ENCODE measurements around the gene ZNRF3.
"Not testable (repeated sequence)": the region's sequence is repeated elsewhere in the genome, so short reads cannot be mapped to it uniquely, and the experiment has no call there.

ZNRF3 gene

DNA sequence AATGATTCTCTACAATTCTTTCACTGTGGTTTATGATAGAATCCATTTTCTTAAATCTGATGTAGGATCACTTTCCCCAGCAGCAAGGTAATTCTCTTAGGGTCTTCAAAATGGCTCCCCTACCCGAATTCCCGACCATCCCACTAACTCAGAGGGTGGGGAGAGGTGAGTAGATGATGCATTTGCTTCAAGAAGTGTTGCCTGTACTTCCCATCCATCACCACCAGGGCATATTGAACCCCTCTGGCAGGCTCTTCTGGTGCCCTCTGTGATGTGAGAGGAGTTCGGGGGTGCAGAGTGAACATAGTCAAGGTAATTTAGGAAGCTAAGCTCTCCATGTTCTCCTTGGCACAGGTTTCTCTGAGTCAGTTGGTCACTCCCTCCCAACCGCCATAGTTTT lies 52.3 kb downstream of the ZNRF3 start:
- DNase-seq: no peak

- DNase-seq: no peak
Measured at GRCh38 chr22:28936200-28936599, 52.8 kb downstream of the ZNRF3 start.

GRCh38 chr22:28937206-28938025 lies 54.0 kb downstream of the ZNRF3 start:
- no peak for DNase-seq

GRCh38 chr22:28938286-28938833 lies 55.0 kb downstream of the ZNRF3 start:
- DNase-seq: no peak

- no peak for DNase-seq
Measured at GRCh38 chr22:28939394-28939793, 56.0 kb downstream of the ZNRF3 start.

DNA sequence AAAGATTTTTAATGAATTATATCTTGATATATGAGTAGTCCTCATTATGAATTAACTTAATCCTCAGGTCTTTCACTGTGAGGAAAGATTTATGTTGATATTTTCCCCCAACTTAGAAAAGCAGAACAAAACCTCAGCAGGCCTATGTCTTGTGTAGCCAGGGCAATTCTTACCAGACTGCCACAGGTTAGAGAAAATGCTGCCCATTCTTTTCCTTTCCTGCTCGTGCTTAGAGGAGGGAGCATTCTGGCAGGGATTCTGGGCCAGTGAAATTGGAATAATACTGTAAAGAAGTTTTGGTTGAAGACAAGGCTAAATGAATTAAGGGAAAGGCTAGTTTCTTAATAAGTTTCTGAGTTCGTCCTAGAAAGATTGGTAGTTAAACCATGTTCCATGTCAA lies 56.6 kb downstream of the ZNRF3 start:
- no peak for DNase-seq

GRCh38 chr22:28940441-28940840 lies 57.1 kb downstream of the ZNRF3 start:
- DNase-seq: no peak

GRCh38 chr22:28942333-28942732 lies 59.0 kb downstream of the ZNRF3 start:
- no peak for DNase-seq

DNA sequence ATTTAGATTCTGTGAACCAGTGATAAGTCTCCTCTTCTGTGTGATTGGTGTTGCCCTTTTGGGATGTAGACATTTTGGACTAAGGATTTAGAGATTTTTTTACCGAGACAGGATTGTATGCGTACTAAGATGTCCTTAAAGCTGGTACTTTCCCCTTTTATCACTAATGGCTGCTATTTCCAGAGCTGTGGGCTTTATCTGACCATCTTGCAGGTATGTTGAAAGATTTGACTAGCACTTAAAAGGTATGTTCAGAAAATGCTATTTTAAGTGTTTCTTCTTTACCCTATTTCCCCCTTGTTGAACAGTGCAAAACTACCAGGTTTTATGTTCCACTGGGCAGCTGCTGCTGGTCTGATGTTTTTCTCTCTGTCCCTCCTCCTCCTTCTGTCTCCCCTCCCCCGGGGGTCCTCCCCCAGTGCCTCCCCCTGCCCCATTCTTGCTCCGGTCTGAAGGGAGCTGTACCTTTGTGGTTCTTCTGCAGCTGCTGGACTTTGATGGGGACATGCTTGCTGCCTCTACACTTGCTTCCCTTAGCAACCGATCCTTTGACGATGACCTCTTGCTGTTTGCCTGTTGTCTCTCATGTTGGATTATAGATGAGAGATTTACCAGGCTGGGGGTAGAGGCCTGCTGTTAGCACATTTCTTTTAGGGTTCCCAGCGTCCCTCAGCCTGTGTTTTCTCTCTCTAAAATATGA lies 59.6 kb downstream of the ZNRF3 start:
- DNase-seq: no peak

DNA sequence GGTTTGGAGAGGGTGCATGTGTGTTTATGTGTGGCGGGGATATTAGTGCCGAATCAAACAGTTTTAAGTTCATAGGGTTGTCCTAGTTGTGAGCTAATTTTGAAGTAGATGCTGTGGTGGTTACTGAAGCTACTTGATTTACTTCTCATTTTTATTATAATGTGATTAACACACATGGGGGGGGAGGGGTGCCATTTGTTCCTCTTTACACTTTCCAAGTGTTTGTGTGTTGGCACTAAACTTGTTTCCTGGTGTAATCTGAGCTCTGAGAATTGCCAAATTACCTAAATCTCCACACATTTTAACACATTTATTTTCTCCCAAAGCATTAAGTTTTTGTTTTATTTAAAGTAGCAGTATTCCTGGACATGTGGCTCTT lies 60.1 kb downstream of the ZNRF3 start:
- no peak for DNase-seq

GRCh38 chr22:28947125-28947524 lies 63.8 kb downstream of the ZNRF3 start:
- DNase-seq: no peak

DNA sequence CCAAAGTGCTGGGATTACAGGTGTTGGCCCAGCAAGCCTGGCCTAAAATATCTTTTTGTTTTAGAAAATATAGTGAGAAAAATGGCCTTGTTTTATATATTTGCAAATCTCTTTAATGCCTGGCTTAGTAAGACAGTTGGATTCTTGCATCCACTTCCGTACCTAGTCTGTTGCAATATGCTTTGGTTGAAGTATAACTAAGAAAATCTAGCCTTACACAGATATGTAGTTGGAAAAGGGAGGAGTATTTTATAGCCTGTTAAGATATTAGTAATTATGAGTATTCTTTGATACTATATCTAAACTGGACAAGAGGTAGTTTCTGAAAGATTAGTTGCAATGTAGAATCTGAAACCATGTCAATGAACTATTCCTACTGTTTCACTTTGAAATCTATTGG lies 65.1 kb downstream of the ZNRF3 start:
- no peak for DNase-seq

GRCh38 chr22:28948860-28949551 lies 65.6 kb downstream of the ZNRF3 start:
- not testable (repeated sequence) for DNase-seq

DNA sequence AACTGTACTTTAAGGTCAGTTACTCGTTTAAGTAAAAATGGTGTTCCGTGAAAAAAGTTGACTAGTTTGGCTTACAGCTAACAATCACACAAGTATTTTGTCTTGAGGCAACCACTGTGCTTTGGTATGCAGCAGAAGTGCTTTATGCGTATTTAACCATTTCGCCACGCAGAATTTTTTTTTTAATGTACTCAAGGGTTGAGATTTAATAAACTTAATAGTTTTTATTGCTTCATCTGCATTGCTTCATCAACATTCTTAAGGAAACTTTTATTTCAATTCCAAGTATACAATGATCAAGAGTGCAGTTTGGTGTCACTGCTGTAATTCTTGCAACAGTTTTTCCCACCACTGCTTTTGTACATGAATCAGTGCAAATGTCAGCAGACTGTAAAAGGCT lies 66.4 kb downstream of the ZNRF3 start:
- DNase-seq: no peak

DNA sequence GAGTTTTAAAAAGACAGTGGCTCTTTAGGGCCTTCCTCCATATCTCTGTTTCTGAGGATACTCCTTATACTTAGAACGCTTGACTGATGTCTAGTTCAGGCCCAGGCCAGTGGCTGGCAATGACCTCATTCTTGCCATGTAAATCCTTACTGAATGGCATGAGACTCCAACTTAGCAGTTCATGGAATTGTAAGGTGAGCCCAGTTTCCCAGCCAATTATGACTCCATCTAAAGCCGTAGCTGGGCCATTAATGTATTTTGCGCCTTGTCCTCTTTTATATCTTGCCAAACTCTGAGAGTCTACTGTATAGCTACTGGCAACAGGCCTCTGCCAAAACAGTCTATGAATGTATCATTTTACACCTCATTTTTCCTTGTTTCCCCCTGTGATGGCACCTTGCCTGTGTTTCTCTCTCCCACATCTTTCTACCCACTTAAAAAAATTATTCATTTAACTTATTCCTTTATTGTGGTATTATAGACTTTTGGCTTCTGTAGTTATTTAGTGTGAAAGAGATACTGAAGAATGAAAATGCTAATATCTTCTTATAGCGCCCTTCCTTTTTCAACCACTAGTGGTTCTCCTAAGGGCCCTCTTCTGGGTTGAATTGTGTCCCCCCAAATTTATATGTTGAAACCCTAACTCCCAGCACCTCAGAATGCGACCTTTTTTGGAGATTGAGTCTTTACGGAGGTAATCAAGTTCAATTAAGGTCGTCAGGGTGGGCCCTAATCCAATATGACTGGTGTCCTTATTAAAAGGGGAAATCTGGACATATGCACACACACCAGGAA lies 67.4 kb downstream of the ZNRF3 start:
- no peak for DNase-seq

GRCh38 chr22:28951530-28951929 lies 68.2 kb downstream of the ZNRF3 start:
- no peak for DNase-seq

GRCh38 chr22:28951969-28952521 lies 68.7 kb downstream of the ZNRF3 start:
- no peak for DNase-seq

DNA sequence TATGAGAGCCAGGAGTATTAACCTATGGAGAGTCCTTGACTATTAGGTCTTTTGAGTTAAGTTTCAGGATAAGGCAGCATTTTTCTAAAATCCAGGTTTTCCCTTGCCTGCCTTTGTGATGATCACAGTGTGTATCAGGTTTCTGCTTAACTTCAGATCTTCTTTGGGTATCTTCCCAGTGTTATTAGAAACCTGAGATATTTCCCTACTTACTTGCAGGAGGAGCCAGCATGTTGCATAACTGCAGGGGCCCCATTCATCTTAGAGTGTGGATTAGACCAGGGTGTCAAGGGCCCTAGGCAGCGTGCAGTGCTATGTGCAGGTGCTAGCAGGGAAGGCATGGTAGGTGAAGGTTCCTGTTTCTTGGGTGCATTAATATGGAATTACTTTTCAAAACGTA lies 69.5 kb downstream of the ZNRF3 start:
- DNase-seq: no peak

GRCh38 chr22:28953403-28953802 lies 70.0 kb downstream of the ZNRF3 start:
- DNase-seq: no peak

- peak; percentile 48 for DNase-seq
Measured at GRCh38 chr22:28953976-28954880, 70.9 kb downstream of the ZNRF3 start.

DNA sequence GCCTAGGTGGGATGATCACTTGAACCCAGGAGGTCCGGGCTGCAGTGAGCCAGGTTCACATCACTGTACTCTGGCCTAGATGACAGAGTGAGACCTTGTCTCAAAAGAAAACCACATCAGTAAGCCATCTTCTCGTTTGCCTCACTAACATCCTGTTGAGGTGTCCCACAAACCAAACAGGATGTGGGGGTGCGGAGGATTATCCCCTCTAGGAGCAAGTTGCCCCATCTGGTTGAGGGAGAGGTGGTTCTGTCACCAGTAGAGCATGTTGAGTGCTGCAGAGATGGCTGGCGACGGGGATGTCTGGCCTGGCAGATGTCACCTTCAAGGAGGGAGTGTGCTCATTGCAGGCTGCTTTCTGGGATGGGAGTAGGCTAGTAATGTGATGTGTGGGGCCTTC lies 72.4 kb downstream of the ZNRF3 start:
- DNase-seq: no peak

Data from NCI-H226 (cell line).